ENCODE measurements around the gene POC1B.

The POC1B gene

GRCh38 chr12:89568484-89568883 is 42.6 kb upstream of the POC1B start:
- Histone ChIP-seq H3K36me3 (no peaks in the 10 kb centered on the region), H3K4me1 (no peaks in the 10 kb centered on the region), H3K9me3 (no peaks in the 10 kb centered on the region), H3K27ac (no peak overlapping the region), H3K4me3 (no peak overlapping the region), H3K27me3 (no peaks in the 10 kb centered on the region)
- no peak for DNase-seq
- intact Hi-C loops (cut with DNase I; ENCODE audit: low total_unique reads): no loop called here
- TF ChIP-seq, protein P1, sequence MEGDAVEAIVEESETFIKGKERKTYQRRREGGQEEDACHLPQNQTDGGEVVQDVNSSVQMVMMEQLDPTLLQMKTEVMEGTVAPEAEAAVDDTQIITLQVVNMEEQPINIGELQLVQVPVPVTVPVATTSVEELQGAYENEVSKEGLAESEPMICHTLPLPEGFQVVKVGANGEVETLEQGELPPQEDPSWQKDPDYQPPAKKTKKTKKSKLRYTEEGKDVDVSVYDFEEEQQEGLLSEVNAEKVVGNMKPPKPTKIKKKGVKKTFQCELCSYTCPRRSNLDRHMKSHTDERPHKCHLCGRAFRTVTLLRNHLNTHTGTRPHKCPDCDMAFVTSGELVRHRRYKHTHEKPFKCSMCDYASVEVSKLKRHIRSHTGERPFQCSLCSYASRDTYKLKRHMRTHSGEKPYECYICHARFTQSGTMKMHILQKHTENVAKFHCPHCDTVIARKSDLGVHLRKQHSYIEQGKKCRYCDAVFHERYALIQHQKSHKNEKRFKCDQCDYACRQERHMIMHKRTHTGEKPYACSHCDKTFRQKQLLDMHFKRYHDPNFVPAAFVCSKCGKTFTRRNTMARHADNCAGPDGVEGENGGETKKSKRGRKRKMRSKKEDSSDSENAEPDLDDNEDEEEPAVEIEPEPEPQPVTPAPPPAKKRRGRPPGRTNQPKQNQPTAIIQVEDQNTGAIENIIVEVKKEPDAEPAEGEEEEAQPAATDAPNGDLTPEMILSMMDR (IDR thresholded peaks at IDR 0.05): no peak

DNA sequence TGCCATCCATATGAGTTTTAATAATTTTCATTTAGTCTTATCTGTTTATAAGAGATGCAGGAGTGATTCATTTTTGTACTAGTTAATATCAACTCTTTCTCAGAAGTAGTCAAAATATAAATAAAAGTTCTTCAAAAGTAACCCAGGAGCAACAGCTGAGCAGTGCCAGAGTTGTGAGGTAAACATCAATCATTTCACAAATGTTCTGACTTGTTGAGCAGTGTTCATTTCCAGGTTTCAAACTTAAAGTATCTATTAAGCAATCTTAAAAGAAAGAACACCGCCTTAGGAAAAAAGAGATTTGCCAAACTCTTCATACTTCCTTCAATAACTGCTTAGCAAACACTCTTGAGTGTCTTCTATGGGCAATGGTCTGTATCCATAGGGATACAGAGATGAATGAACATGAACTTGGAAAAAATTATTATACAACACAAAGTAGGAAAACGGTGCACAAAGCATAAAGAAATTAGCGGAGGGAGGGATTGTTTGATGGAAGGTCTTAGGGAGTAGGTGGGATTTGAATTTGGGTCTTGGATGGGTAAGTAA is 41.9 kb upstream of the POC1B start:
- H3K4me1 ChIP-seq: no peaks in the 10 kb centered on the region
- intact Hi-C loops (cut with DNase I; ENCODE audit: low total_unique reads): no loop called here
- TF ChIP-seq, protein P1 (IDR thresholded peaks at IDR 0.05): no peak
- no peaks in the 10 kb centered on the region for H3K36me3 ChIP-seq
- no peaks in the 10 kb centered on the region for H3K27me3 ChIP-seq
- no peak overlapping the region for H3K4me3 ChIP-seq
- DNase-seq: no peak
- H3K9me3 ChIP-seq: no peaks in the 10 kb centered on the region
- H3K27ac ChIP-seq: no peak overlapping the region

- intact Hi-C loops (cut with DNase I; ENCODE audit: low total_unique reads): no loop called here
- no peak overlapping the region for H3K27ac ChIP-seq
- no peaks in the 10 kb centered on the region for H3K27me3 ChIP-seq
- no peaks in the 10 kb centered on the region for H3K9me3 ChIP-seq
- no peak overlapping the region for H3K4me3 ChIP-seq
- TF ChIP-seq, protein P1 (IDR thresholded peaks at IDR 0.05): no peak
- no peak for DNase-seq
- no peaks in the 10 kb centered on the region for H3K4me1 ChIP-seq
- no peaks in the 10 kb centered on the region for H3K36me3 ChIP-seq
Measured at GRCh38 chr12:89566615-89567014, 40.8 kb upstream of the POC1B start.

GRCh38 chr12:89565002-89565401 is 39.2 kb upstream of the POC1B start:
- intact Hi-C loops (cut with DNase I; ENCODE audit: low total_unique reads): no loop called here
- Histone ChIP-seq H3K4me1 (no peaks in the 10 kb centered on the region), H3K27me3 (no peaks in the 10 kb centered on the region), H3K9me3 (no peaks in the 10 kb centered on the region), H3K36me3 (no peaks in the 10 kb centered on the region), H3K27ac (no peak overlapping the region), H3K4me3 (no peak overlapping the region)
- TF ChIP-seq, protein P1 (IDR thresholded peaks at IDR 0.05): no peak
- no peak for DNase-seq

DNA sequence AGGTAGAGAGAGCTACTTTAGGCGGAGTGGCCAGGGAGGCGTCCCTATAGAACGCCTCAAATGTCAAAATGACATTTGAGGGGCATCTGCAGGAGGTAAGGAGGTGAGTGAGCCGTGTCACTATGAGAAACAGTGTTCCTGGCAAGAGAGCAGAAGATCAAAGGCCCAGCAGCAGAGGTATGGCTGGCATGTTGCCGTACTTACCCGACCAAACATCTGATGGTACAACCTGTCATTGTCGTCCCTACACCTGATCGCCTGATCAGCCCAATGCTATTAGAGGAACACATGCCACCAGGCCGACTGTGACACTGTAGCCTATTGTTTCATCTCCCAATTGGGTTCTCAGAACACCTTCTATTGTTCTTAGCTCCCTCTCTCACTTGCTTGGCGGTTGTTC is 33.9 kb upstream of the POC1B start:
- Histone ChIP-seq H3K27me3 (no peaks in the 10 kb centered on the region), H3K9me3 (no peaks in the 10 kb centered on the region), H3K27ac (no peak overlapping the region), H3K36me3 (no peaks in the 10 kb centered on the region), H3K4me1 (no peaks in the 10 kb centered on the region), H3K4me3 (no peak overlapping the region)
- intact Hi-C loops (cut with DNase I; ENCODE audit: low total_unique reads): no loop called here
- DNase-seq: no peak
- TF ChIP-seq, protein P1 (IDR thresholded peaks at IDR 0.05): no peak

GRCh38 chr12:89556976-89557375 is 31.1 kb upstream of the POC1B start:
- no peak for DNase-seq
- Histone ChIP-seq H3K27ac (no peak overlapping the region), H3K4me1 (no peaks in the 10 kb centered on the region), H3K9me3 (peaks cover 0 to 4% (median 0%) of the 10 kb centered on the region in 3 donors), H3K4me3 (no peak overlapping the region), H3K27me3 (no peaks in the 10 kb centered on the region), H3K36me3 (no peaks in the 10 kb centered on the region)
- intact Hi-C loops (cut with DNase I; ENCODE audit: low total_unique reads): no loop called here
- TF ChIP-seq, protein P1 (IDR thresholded peaks at IDR 0.05): no peak

Data from tibial artery (tissue), 4 donors.